ENCODE data around the gene PKIB.

Gene PKIB

DNA sequence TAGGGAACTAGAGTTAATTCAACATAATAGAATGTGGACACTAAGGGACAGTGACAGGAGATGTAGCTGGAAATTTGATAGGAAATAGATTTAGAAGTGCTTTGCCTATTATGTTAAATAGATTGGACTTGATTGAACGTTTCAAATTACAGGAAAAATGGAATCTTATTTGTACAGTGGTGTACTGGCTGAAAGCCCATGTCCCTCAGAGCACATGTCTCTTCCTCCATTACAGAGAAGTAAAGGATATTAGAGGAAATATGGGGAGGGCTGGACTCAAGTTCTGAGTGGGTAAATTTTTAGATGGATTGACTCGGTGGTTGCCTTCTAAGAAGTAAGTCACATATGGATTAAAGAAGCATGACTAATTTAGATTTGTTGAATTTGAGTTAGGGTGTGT lies 11.4 kb downstream of the PKIB start:
- TF ChIP-seq CTCF (IDR thresholded peaks at IDR 0.05) = no peak

- TF ChIP-seq CTCF (IDR thresholded peaks at IDR 0.05) = no peak
Observed at GRCh38 chr6:122622479-122622878, 12.3 kb downstream of the PKIB start.

DNA sequence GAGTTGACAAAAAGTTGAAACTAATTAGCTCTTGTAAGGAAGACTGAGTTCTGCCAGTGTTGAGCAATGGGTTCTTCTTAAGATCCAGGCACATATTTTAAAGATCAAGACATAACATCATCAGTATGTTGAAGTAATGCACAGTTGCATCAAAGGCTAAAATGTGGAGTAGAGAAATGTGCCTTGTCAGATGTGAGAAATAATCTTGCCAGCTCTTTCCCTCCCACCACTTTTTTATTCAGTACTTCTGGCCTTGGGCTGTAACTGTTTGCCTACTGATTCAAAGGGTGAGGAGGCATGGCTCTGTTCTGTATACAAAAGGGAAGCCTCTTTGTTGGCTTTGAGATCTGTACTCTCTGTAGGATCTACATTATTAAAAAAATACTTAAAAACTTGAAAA lies 13.1 kb downstream of the PKIB start:
- TF ChIP-seq CTCF (IDR thresholded peaks at IDR 0.05) = no peak

GRCh38 chr6:122624853-122625252 lies 14.6 kb downstream of the PKIB start:
- TF ChIP-seq CTCF (IDR thresholded peaks at IDR 0.05) = no peak

DNA sequence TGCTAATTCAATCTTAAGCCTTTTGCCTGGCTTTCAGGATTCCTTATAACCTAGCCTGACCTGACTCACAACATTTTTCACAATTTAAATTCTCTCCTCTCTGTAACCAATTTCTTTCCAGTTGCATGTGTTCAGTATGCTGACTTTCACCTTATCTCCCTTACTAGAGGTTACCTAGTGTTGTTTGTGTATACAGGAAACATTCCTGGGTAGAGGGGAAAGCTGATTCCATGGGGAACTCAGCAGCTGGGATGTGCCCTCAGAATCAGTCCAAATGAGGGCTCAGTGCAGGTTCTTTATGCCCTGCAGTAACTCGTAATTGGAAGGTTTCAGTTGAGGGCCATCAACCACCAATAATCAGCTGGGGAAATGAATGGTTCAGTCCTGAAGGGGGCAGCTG lies 18.5 kb downstream of the PKIB start:
- no peak for TF ChIP-seq CTCF (IDR thresholded peaks at IDR 0.05)

DNA sequence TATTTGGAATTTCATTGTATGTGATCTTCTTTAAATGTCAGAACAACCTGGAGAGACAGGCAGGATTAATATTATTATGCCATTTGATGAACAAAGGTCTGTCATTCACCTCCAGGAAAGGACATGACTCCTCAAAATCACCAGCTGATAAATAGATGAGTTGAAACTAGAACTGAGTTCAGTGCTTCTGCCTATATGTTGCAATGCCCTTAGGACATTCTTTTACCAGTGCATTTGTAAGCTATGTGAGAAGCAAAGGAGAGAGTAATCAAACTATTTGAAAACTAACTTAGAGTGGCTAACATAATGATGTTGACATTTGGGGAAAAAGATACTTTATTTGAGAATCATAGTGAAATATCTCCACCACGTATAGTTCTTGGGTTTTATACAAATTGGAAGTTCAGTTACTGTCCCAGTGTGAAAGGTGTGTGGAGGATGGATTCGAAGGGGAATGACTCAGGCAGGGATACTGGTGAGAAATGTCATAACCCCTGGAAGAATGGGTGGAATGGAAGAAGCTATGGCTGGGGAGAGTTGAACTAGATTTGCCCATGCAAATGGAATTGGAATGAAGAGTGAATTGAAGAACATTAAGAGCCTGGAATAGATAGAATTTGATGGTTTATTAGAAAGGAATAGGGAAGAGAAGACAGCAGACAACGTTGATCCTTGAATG lies 21.5 kb downstream of the PKIB start:
- no peak for TF ChIP-seq CTCF (IDR thresholded peaks at IDR 0.05)

- TF ChIP-seq CTCF (IDR thresholded peaks at IDR 0.05) = no peak
Observed at GRCh38 chr6:122640366-122640765, 30.2 kb downstream of the PKIB start.

DNA sequence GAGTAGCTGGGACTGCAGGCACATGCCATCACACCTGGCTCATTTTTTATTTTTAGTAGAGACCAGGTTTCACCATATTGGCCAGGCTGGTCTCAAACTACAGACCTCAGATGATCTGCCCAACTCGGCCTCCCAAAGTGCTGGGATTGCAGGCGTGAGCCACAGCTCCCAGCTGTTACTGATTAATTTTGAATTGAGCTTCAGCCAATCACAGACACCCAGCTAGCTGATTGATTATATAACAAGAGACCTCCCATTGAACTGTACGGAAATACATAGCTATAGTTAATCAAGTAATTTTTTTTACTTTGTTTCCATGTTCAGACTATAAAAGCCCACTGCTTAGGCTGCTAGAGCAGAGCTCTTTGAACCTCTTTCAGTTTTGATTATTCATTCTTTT lies 31.6 kb downstream of the PKIB start:
- no peak for TF ChIP-seq CTCF (IDR thresholded peaks at IDR 0.05)

All from LNCAP (cell line).